ENCODE measurements around the gene CRYBB1. TPM values are rescaled to one million over a fixed set of nuclear protein-coding genes. Genes with fewer than 3 reads are reported as not detected.

CRYBB1 gene
- total and polyA plus RNA-seq, 2 experiments from 2014 or later: not detected

DNA sequence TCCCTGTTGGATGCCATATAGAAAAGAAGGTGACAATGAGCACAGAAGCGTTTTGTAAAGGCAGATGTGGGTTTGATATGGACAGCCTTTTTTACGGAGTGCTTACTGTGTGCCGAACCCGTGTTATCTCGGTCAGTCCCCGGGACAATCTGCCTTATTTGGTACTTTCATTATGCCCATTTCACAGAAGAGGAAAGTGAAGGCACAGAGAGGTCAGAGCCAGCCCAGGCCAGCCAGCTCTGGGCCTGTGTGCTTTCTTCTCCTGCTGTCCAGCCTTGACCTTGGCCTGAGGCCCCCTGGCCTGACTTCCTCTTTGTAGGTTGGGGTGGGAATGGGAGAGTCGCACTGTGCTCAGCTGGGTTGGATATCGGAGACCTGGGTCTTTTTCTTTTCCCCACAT is 628 bp upstream of the CRYBB1 start:
- H4K20me1 ChIP-seq (ENCODE audit: insufficient read depth, poor library complexity, severe bottlenecking): no peaks in the 10 kb centered on the region
- TF ChIP-seq EZH2 (IDR thresholded peaks at IDR 0.05; ENCODE audit: borderline replicate concordance): no peak
- TF ChIP-seq, protein P1, sequence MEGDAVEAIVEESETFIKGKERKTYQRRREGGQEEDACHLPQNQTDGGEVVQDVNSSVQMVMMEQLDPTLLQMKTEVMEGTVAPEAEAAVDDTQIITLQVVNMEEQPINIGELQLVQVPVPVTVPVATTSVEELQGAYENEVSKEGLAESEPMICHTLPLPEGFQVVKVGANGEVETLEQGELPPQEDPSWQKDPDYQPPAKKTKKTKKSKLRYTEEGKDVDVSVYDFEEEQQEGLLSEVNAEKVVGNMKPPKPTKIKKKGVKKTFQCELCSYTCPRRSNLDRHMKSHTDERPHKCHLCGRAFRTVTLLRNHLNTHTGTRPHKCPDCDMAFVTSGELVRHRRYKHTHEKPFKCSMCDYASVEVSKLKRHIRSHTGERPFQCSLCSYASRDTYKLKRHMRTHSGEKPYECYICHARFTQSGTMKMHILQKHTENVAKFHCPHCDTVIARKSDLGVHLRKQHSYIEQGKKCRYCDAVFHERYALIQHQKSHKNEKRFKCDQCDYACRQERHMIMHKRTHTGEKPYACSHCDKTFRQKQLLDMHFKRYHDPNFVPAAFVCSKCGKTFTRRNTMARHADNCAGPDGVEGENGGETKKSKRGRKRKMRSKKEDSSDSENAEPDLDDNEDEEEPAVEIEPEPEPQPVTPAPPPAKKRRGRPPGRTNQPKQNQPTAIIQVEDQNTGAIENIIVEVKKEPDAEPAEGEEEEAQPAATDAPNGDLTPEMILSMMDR (IDR thresholded peaks at IDR 0.05; ENCODE audit: poor library complexity): no peak
- no peak for TF ChIP-seq EZH2phosphoT487 (IDR thresholded peaks at IDR 0.05; ENCODE audit: low read depth, severe bottlenecking, unreplicated experiment)
- H3K9me2 ChIP-seq (replicated peaks; ENCODE audit: insufficient read depth): no peaks in the 10 kb centered on the region
- no peaks in the 10 kb centered on the region for H3K9me3 ChIP-seq (ENCODE audit: low read depth)
- WGBS (ENCODE audit: low lambda C conversion rate, missing lambda C conversion rate): 85% methylated on average over 8 of the region's 8 CpGs
- H3K27ac ChIP-seq: no peak overlapping the region
- no peak overlapping the region for H2AFZ ChIP-seq
- no peaks in the 10 kb centered on the region for H3K4me1 ChIP-seq (ENCODE audit: insufficient read depth)
- peaks cover 15% of the 10 kb centered on the region for H3K27me3 ChIP-seq
- no peak overlapping the region for H3K4me2 ChIP-seq
- H3K79me2 ChIP-seq: no peaks in the 10 kb centered on the region
- no peak overlapping the region for H3K4me3 ChIP-seq
- H3K36me3 ChIP-seq (replicated peaks; ENCODE audit: insufficient read depth, low read depth): no peaks in the 10 kb centered on the region
- DNase-seq (ENCODE audit: low spot score): no peak

DNA sequence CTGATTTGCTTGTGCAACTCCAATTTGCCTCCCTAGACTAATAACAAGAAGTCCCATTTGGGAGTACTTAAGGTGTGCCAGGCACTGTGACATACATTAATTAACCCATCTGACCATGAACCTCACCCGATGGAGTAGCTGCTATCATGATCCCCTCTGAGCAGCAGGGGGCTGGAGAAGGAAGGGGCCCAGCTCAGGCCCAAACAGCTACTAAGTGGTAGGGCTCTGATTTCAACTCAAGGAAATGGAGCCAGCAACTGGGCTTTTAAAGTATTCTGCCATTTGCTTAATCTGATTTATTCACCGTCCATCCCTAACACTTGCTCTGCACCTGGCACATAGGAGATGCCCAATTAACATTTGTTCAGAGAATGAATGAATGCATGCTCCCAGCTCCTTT is 1.2 kb downstream of the CRYBB1 start:
- Histone ChIP-seq H3K27me3 (peaks cover 22% of the 10 kb centered on the region), H4K20me1 (ENCODE audit: insufficient read depth, poor library complexity, severe bottlenecking) (no peaks in the 10 kb centered on the region), H2AFZ (no peak overlapping the region), H3K36me3 (replicated peaks; ENCODE audit: insufficient read depth, low read depth) (no peaks in the 10 kb centered on the region), H3K27ac (no peak overlapping the region), H3K4me2 (no peak overlapping the region), H3K9me2 (replicated peaks; ENCODE audit: insufficient read depth) (no peaks in the 10 kb centered on the region), H3K9me3 (ENCODE audit: low read depth) (no peaks in the 10 kb centered on the region), H3K4me3 (no peak overlapping the region), H3K4me1 (ENCODE audit: insufficient read depth) (no peaks in the 10 kb centered on the region), H3K79me2 (no peaks in the 10 kb centered on the region)
- no peak for DNase-seq (ENCODE audit: low spot score)
- TF ChIP-seq, protein P1 (IDR thresholded peaks at IDR 0.05; ENCODE audit: poor library complexity): no peak
- 38% methylated on average over 2 of the region's 2 CpGs for whole genome bisulfite sequencing (ENCODE audit: low lambda C conversion rate, missing lambda C conversion rate)

DNA sequence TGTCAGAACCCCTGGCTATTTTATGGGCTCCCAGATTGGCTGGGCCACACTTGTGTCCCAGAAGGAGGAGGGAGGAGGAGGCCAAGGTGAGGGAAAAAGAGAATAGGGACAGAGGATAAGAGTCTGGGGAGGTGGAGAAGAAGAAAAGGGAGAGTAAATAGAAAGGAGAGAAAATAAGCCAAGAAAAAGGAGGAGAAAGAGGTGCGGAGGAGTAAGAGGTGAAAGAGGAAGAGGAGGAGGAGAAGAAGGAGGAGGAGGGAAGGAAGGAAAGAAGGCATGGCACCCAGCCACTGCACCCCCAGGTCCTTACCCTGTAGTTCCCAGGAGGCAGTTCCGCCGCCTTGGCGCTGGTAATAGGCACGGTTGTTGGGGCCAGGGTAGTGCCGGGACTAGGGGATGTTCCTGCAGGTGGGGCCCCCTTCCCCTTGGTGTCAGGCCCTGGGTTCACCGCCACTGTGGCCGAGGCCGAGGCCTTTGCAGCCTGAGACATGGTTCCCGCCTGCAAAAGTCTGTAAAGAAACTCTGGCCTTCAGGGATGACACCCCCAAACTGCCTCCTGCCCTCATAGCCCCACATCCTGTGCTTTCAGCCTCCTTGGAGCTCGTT is 1.9 kb downstream of the CRYBB1 start:
- TF ChIP-seq, protein P1 (IDR thresholded peaks at IDR 0.05; ENCODE audit: poor library complexity): no peak
- TF ChIP-seq EZH2 (IDR thresholded peaks at IDR 0.05; ENCODE audit: borderline replicate concordance) (no peak), EZH2phosphoT487 (IDR thresholded peaks at IDR 0.05; ENCODE audit: low read depth, severe bottlenecking, unreplicated experiment) (no peak)
- H3K9me3 ChIP-seq (ENCODE audit: low read depth): no peaks in the 10 kb centered on the region
- H2AFZ ChIP-seq: no peak overlapping the region
- H3K27ac ChIP-seq: no peak overlapping the region
- no peak overlapping the region for H3K4me3 ChIP-seq
- no peaks in the 10 kb centered on the region for H4K20me1 ChIP-seq (ENCODE audit: insufficient read depth, poor library complexity, severe bottlenecking)
- H3K9me2 ChIP-seq (replicated peaks; ENCODE audit: insufficient read depth): no peaks in the 10 kb centered on the region
- H3K4me1 ChIP-seq (ENCODE audit: insufficient read depth): no peaks in the 10 kb centered on the region
- DNase-seq (ENCODE audit: low spot score): no peak
- H3K27me3 ChIP-seq: peaks cover 22% of the 10 kb centered on the region
- H3K79me2 ChIP-seq: no peaks in the 10 kb centered on the region
- 93% methylated on average over 11 of the region's 11 CpGs for WGBS (ENCODE audit: low lambda C conversion rate, missing lambda C conversion rate)
- no peaks in the 10 kb centered on the region for H3K36me3 ChIP-seq (replicated peaks; ENCODE audit: insufficient read depth, low read depth)
- H3K4me2 ChIP-seq: no peak overlapping the region

DNA sequence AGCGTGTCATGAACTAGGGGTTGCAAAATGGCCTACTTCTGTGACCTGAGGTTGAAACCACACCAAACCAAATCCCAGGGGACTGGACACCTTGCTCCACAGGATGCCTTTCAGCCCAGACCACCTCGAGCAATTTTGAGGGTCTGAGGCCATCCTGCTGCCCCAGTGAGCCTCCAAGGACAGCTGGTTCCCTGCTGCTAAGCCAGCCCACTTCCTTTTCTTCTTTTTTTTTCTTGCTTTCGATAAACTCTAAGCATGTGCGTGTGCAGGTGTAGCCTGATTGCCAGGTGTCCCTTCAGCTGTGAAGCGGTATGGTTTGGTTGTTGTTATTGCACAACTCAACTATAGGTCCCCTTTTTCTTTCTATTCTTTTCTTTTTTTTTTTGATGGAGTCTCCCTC is 2.7 kb downstream of the CRYBB1 start:
- Histone ChIP-seq H3K27me3 (peaks cover 22% of the 10 kb centered on the region), H3K4me2 (no peak overlapping the region)

More for the DNA sequence above, 2.7 kb downstream of the CRYBB1 start:
- Histone ChIP-seq H4K20me1 (ENCODE audit: insufficient read depth, poor library complexity, severe bottlenecking) (no peaks in the 10 kb centered on the region), H2AFZ (no peak overlapping the region), H3K9me3 (ENCODE audit: low read depth) (no peaks in the 10 kb centered on the region), H3K27ac (no peak overlapping the region), H3K4me1 (ENCODE audit: insufficient read depth) (no peaks in the 10 kb centered on the region), H3K4me3 (no peak overlapping the region), H3K36me3 (replicated peaks; ENCODE audit: insufficient read depth, low read depth) (no peaks in the 10 kb centered on the region), H3K79me2 (no peaks in the 10 kb centered on the region), H3K9me2 (replicated peaks; ENCODE audit: insufficient read depth) (no peaks in the 10 kb centered on the region)
- DNase-seq (ENCODE audit: low spot score): no peak
- TF ChIP-seq, protein P1 (IDR thresholded peaks at IDR 0.05; ENCODE audit: poor library complexity): no peak
- TF ChIP-seq EZH2phosphoT487 (IDR thresholded peaks at IDR 0.05; ENCODE audit: low read depth, severe bottlenecking, unreplicated experiment): no peak
- no peak for TF ChIP-seq EZH2 (IDR thresholded peaks at IDR 0.05; ENCODE audit: borderline replicate concordance)
- WGBS (ENCODE audit: low lambda C conversion rate, missing lambda C conversion rate): 60% methylated on average over 5 of the region's 5 CpGs

Measured in hepatocyte (in vitro differentiated cells).